ENCODE measurements around the gene DDX31.

- TF ChIP-seq CTCF (IDR thresholded peaks at IDR 0.05; ENCODE audit: low read depth, low read length) (no peak), POLR2A (IDR thresholded peaks at IDR 0.05; ENCODE audit: extremely low read depth, insufficient read length) (no peak)
Observed at GRCh38 chr9:132627106-132627505, 42.7 kb downstream of the DDX31 start.

Data from NB4 (cell line).